ENCODE measurements around the gene TTC36.
"Not testable (repeated sequence)": the region's sequence is repeated elsewhere in the genome, so short reads cannot be mapped to it uniquely, and the experiment has no call there.

The TTC36 gene

DNA sequence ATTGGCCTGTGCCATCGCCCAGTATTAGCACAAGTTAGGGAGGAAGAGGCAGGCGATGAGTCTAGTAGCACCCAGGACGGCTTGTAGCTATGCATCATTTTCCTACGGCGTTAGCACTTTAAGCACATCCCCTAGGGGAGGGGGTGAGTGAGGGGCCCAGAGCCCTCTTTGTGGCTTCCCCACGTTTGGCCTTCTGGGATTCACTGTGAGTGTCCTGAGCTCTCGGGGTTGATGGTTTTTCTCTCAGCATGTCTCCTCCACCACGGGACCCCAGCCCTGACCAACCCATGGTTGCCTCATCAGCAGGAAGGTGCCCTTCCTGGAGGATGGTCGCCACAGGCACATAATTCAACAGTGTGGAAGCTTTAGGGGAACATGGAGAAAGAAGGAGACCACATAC, 8.0 kb downstream of the TTC36 start:
- DNase-seq (ENCODE audit: low read depth in 1 of 2, low spot score in 1 of 2) = no peak
- in situ Hi-C loops (cut with HindIII; ENCODE audit: low pct_unique_long_range_greater_than_20kb, low sequenced_read_pairs) = no loop called here
- TF ChIP-seq JUND (IDR thresholded peaks at IDR 0.05; ENCODE audit: low read depth) = no peak

- no peak for DNase-seq (ENCODE audit: low read depth in 1 of 2, low spot score in 1 of 2)
- TF ChIP-seq JUND (IDR thresholded peaks at IDR 0.05; ENCODE audit: low read depth) = no peak
- in situ Hi-C loops (cut with HindIII; ENCODE audit: low pct_unique_long_range_greater_than_20kb, low sequenced_read_pairs) = no loop called here
These were observed 9.5 kb downstream of the TTC36 start for GRCh38 chr11:118536726-118537125.

- no peak for DNase-seq (ENCODE audit: low read depth in 1 of 2, low spot score in 1 of 2)
- in situ Hi-C loops (cut with HindIII; ENCODE audit: low pct_unique_long_range_greater_than_20kb, low sequenced_read_pairs) = no loop called here
- TF ChIP-seq JUND (IDR thresholded peaks at IDR 0.05; ENCODE audit: low read depth) = no peak
These were observed 10.2 kb downstream of the TTC36 start for GRCh38 chr11:118537409-118537980.

DNA sequence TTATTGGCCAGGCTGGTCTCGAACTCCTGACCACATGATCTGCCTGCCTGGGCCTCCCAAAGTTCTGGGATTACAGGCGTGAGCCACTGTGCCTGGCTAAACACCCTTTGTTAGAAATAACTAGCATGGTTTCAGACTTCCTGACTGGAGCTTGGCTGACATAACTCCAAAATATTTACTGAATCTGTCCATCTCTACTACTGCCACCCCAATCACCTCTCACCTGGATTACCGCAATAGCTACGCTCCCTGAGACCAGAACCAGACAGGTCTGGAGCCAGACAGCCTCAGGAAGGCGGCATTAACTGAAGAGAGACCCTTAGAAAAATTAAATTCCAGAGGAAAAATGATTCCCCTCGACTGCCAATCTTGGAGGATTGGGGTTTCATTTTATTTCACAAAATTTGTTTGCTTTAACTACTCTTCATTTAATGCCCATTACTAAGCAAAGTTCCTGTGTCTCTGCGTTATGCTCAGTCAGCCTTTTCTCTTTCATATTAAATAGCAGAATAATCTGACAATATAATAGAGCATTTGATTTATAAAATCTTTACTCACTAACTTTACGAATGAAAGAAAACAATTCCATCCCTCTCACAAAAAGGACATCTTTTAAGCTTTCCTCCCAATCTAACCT, 16.9 kb downstream of the TTC36 start:
- in situ Hi-C loops (cut with HindIII; ENCODE audit: low pct_unique_long_range_greater_than_20kb, low sequenced_read_pairs) = no loop called here
- no peak for DNase-seq (ENCODE audit: low read depth in 1 of 2, low spot score in 1 of 2)
- TF ChIP-seq JUND (IDR thresholded peaks at IDR 0.05; ENCODE audit: low read depth) = no peak

- in situ Hi-C loops (cut with HindIII; ENCODE audit: low pct_unique_long_range_greater_than_20kb, low sequenced_read_pairs) = no loop called here
These were observed 17.4 kb downstream of the TTC36 start for GRCh38 chr11:118544647-118545010.

DNA sequence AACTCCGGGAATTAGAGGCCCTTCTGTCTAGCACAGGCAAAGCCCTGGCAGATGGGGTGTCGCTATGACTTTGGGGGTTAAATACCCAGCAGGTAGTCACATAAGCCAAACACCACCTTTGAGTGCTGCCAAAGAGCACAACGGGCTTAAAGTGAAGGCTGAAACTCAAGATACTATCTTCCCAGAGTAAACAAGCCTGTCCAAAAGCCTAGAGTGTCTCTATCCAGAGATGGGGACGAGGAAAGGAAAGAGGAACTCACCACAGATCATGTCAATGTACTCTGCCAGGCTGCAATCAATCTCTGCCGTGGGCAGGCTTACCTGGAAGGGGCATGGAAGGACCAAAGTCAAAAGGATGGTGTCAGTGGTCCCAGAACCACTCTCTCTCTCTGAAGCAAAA, 18.3 kb downstream of the TTC36 start:
- in situ Hi-C loops (cut with HindIII; ENCODE audit: low pct_unique_long_range_greater_than_20kb, low sequenced_read_pairs) = no loop called here
- peak in 1 of 2 experiments; percentile 59 for DNase-seq (ENCODE audit: low read depth in 1 of 2, low spot score in 1 of 2)
- no peak for TF ChIP-seq JUND (IDR thresholded peaks at IDR 0.05; ENCODE audit: low read depth)

More at GRCh38 chr11:118544647-118545010, 17.4 kb downstream of the TTC36 start:
- no peak for DNase-seq (ENCODE audit: low read depth in 1 of 2, low spot score in 1 of 2)
- TF ChIP-seq JUND (IDR thresholded peaks at IDR 0.05; ENCODE audit: low read depth) = no peak

DNA sequence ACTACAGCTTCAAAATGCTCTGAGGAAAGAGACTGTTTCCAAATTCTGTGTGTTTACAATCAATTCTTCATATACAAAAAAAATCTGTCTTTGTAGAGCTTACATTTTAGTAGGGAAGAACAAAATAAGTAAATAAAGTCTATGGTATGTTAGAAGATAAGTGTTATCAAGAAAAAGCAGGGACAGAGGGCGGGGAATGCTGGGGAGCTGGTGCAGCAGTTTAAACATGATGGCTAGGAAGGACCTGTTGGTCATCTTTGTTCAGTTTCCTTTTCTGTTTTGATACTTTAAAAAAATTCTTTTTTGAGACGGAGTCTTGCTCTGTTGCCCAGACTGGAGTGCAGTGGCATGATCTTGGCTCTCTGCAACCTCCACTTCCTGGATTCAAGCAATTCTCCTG, 19.9 kb downstream of the TTC36 start:
- DNase-seq (ENCODE audit: low read depth in 1 of 2, low spot score in 1 of 2) = no peak
- no peak for TF ChIP-seq JUND (IDR thresholded peaks at IDR 0.05; ENCODE audit: low read depth)
- in situ Hi-C loops (cut with HindIII; ENCODE audit: low pct_unique_long_range_greater_than_20kb, low sequenced_read_pairs) = no loop called here

GRCh38 chr11:118552341-118552740, 25.1 kb downstream of the TTC36 start:
- no peak for TF ChIP-seq JUND (IDR thresholded peaks at IDR 0.05; ENCODE audit: low read depth)
- in situ Hi-C loops (cut with HindIII; ENCODE audit: low pct_unique_long_range_greater_than_20kb, low sequenced_read_pairs) = no loop called here
- DNase-seq (ENCODE audit: low read depth in 1 of 2, low spot score in 1 of 2) = no peak

GRCh38 chr11:118560806-118561205, 33.5 kb downstream of the TTC36 start:
- in situ Hi-C loops (cut with HindIII; ENCODE audit: low pct_unique_long_range_greater_than_20kb, low sequenced_read_pairs) = no loop called here
- no peak for DNase-seq (ENCODE audit: low read depth in 1 of 2, low spot score in 1 of 2)
- no peak for TF ChIP-seq JUND (IDR thresholded peaks at IDR 0.05; ENCODE audit: low read depth)

DNA sequence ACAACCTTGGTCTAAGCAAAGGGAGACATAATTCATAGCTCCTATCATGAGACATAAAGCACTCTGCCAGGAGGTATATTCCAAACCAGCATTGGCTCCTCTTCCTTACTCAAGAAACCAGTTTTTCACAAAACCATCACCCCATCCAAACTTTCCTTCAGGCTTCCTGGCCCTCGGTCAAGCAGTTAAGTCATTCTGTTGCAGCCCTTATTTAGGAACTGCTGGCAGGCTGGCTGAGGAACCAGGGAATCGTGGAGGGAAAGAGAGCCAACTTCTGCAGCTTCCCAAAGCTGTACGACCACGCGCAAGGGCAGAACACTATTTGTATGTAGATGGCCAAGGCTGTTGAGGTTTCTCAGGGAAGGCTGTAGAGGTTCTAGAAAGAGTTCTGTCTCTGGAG, 37.8 kb downstream of the TTC36 start:
- peak in 1 of 2 experiments; percentile 70 for DNase-seq (ENCODE audit: low read depth in 1 of 2, low spot score in 1 of 2)
- in situ Hi-C loops (cut with HindIII; ENCODE audit: low pct_unique_long_range_greater_than_20kb, low sequenced_read_pairs) = no loop called here

GRCh38 chr11:118569670-118570069, 42.4 kb downstream of the TTC36 start:
- TF ChIP-seq JUND (IDR thresholded peaks at IDR 0.05; ENCODE audit: low read depth) = no peak
- in situ Hi-C loops (cut with HindIII; ENCODE audit: low pct_unique_long_range_greater_than_20kb, low sequenced_read_pairs) = no loop called here
- DNase-seq (ENCODE audit: low read depth in 1 of 2, low spot score in 1 of 2) = no peak

More for the DNA sequence above, 37.8 kb downstream of the TTC36 start:
- no peak for TF ChIP-seq JUND (IDR thresholded peaks at IDR 0.05; ENCODE audit: low read depth)

- TF ChIP-seq JUND (IDR thresholded peaks at IDR 0.05; ENCODE audit: low read depth) = no peak
- no peak for DNase-seq (ENCODE audit: low read depth in 1 of 2, low spot score in 1 of 2)
- in situ Hi-C loops (cut with HindIII; ENCODE audit: low pct_unique_long_range_greater_than_20kb, low sequenced_read_pairs) = no loop called here
These were observed 43.5 kb downstream of the TTC36 start for GRCh38 chr11:118570787-118571186.

DNA sequence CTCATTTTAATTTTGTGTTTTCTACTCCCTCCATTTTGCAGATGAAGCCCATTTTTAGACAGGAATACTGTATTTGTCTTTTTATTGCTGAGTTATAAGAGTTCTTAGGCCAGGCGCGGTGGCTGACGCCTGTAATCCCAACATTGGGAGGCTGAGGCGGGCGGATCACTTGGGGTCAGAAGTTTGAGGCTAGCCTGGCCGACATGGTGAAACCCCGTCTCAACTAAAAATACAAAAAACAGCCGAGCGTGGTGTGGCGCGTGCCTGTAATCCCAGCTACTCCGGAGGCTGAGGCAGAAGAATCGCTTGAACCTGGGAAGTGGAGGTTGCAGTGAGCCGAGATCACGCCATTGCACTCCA, 44.4 kb downstream of the TTC36 start:
- DNase-seq (ENCODE audit: low read depth in 1 of 2, low spot score in 1 of 2); in situ Hi-C loops (cut with HindIII; ENCODE audit: low pct_unique_long_range_greater_than_20kb, low sequenced_read_pairs): not testable (repeated sequence)

Data from T47D (cell line).